Measurements from ENCODE around the gene SOX8. TPM values are rescaled to one million over a fixed set of nuclear protein-coding genes. Genes with fewer than 3 reads are reported as not detected.

SOX8 gene
- total RNA-seq, 1 donor from 2014 or later = 0.89 TPM

- ATAC-seq (no peak), DNase-seq (ENCODE audit: missing footprints) (peak; percentile 61)
- intact Hi-C loops (cut with DNase I) = no loop called here
These were observed 47.6 kb downstream of the SOX8 start for GRCh38 chr16:1029259-1029545.

- intact Hi-C loops (cut with DNase I) = no loop called here
- no peak for DNase-seq (ENCODE audit: missing footprints)
- peak; percentile 68 for ATAC-seq
These were observed 48.9 kb downstream of the SOX8 start for GRCh38 chr16:1030473-1030901.

GRCh38 chr16:1031666-1032065 lies 50.1 kb downstream of the SOX8 start:
- DNase-seq (ENCODE audit: missing footprints) = no peak
- intact Hi-C loops (cut with DNase I) = no loop called here
- no peak for ATAC-seq

GRCh38 chr16:1032607-1033006 lies 51.0 kb downstream of the SOX8 start:
- intact Hi-C loops (cut with DNase I) = no loop called here
- no peak for DNase-seq (ENCODE audit: missing footprints)
- no peak for ATAC-seq

GRCh38 chr16:1033128-1033679 lies 51.6 kb downstream of the SOX8 start:
- no peak for DNase-seq (ENCODE audit: missing footprints)
- no peak for ATAC-seq
- intact Hi-C loops (cut with DNase I) = no loop called here

GRCh38 chr16:1034230-1035065 lies 52.9 kb downstream of the SOX8 start:
- intact Hi-C loops (cut with DNase I) = no loop called here
- DNase-seq (ENCODE audit: missing footprints) (no peak), ATAC-seq (no peak)

GRCh38 chr16:1035066-1035415 lies 53.5 kb downstream of the SOX8 start:
- ATAC-seq (no peak), DNase-seq (ENCODE audit: missing footprints) (peak; percentile 11)
- intact Hi-C loops (cut with DNase I) = no loop called here

GRCh38 chr16:1036166-1036565 lies 54.6 kb downstream of the SOX8 start:
- ATAC-seq (no peak), DNase-seq (ENCODE audit: missing footprints) (peak; percentile 34)
- intact Hi-C loops (cut with DNase I) = no loop called here

Other genes with a start within 250 kb of the SOX8 start
- 32.2 TPM for gene CIAO3, start 240.8 kb upstream of the SOX8 start, total RNA-seq
- 1.9 TPM for gene MSLN, start 221.0 kb upstream of the SOX8 start, total RNA-seq
- gene RPUSD1, start 193.4 kb upstream of the SOX8 start, total RNA-seq = 9.7 TPM
- gene CHTF18, start 193.2 kb upstream of the SOX8 start, total RNA-seq = 6.4 TPM
- gene GNG13, start 181.0 kb upstream of the SOX8 start, total RNA-seq = not detected
- gene LMF1, start 10.8 kb upstream of the SOX8 start, total RNA-seq = 8.1 TPM
- 14.7 TPM for gene SSTR5, start 91.0 kb downstream of the SOX8 start, total RNA-seq
- gene C1QTNF8, start 114.5 kb downstream of the SOX8 start, total RNA-seq = 0.19 TPM
- gene CACNA1H, start 171.3 kb downstream of the SOX8 start, total RNA-seq = 6.0 TPM
- 0.30 TPM for gene TPSG1, start 243.5 kb downstream of the SOX8 start, total RNA-seq
- 10.0 TPM for gene TPSB2, start 248.4 kb downstream of the SOX8 start, total RNA-seq

All from Right ventricle myocardium inferior (tissue), 1 donor.